OCI-LY1 (cell line): ENCODE data around the gene NDUFB11.

Experiments
- EZH2 ChIP-seq: fragments of 200-600 bp; sonication (generic), shearing (Covaris generic); IDR thresholded peaks from 2 replicates; pipeline ENCODE4 v1.8.0; 2017; ENCODE audit warnings: borderline replicate concordance, mixed run types, mild to moderate bottlenecking, antibody characterized with exemption, low read length, moderate library complexity, mixed read lengths
- TF ChIP-seq, protein P1 (sequence below): fragments of 200-600 bp; sonication (generic), shearing (Covaris generic); IDR thresholded peaks from 2 replicates; pipeline ENCODE4 v1.5.1; 2017; ENCODE audit warnings: mild to moderate bottlenecking, antibody characterized with exemption, low read length, moderate library complexity, mixed read lengths

DNA sequence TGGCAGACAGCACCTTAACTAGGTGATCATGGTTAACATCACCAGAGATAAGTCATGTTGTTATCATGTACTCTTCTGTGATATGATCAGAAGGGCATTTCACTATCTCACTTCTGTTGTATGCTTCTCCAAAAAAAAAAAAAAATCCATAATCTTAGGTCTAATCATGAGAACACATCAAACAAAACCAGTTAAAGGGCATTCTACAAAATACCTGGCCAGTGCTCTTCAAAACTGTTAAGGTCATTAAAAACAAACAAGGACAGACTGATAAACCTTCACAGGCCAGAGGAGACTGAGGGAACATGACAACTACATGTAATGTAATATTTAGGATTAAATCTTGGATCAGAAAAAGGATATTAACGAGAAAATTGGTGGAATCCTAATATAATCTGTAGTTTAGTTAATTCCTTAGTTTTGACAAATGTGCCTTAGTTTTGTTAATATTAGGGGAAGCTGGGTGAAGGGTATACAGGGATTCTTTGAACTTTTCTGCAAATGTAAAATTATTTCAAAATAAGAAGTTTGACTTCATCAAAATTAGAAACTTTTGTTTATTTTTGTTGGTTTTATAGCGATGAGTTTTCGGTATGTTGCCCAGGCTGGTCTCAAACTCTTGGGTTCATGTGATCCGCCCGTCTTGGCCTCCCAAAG lies 18.6 kb upstream of the NDUFB11 start:
- TF ChIP-seq, protein P1, sequence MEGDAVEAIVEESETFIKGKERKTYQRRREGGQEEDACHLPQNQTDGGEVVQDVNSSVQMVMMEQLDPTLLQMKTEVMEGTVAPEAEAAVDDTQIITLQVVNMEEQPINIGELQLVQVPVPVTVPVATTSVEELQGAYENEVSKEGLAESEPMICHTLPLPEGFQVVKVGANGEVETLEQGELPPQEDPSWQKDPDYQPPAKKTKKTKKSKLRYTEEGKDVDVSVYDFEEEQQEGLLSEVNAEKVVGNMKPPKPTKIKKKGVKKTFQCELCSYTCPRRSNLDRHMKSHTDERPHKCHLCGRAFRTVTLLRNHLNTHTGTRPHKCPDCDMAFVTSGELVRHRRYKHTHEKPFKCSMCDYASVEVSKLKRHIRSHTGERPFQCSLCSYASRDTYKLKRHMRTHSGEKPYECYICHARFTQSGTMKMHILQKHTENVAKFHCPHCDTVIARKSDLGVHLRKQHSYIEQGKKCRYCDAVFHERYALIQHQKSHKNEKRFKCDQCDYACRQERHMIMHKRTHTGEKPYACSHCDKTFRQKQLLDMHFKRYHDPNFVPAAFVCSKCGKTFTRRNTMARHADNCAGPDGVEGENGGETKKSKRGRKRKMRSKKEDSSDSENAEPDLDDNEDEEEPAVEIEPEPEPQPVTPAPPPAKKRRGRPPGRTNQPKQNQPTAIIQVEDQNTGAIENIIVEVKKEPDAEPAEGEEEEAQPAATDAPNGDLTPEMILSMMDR, result no peak
- TF ChIP-seq EZH2, result no peak
